ENCODE measurements around the gene REELD1. TPM values are rescaled to one million over a fixed set of nuclear protein-coding genes. Genes with fewer than 3 reads are reported as not detected.

REELD1 gene
- total RNA-seq, 1 experiment from 2014 or later: not detected

DNA sequence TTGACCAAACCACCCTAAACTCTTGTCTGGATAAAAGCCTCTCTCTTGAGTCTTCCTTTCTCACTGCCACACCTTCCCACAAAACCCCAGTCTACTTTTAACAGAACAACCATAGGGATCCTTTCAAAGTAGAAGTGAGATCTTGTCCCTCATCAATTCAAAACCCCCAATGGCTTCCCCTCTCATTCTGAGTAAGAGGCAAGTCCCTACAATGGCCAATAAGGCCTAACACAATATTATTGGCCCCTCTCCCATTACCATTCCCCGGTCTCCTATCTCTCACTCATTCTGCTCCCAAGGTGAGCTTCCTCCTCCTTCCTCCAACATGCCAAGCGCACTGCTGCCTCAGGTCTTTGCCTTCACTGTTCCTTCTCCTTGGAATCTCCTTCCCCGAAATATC is 57.1 kb downstream of the REELD1 start:
- DNase-seq (ENCODE audit: unreplicated experiment): no peak
- BruUV-seq (replicated peaks): no TSS peak
- no peaks in the 10 kb centered on the region for H3K9me3 Mint-ChIP-seq (ENCODE audit: unreplicated experiment)
- intact Hi-C loops (cut with micrococcal nuclease): no loop called here
- H3K27ac Mint-ChIP-seq (ENCODE audit: low read depth, unreplicated experiment): no peak overlapping the region
- POLR2A ChIA-PET: interaction anchor here (0.6 kb wide), 1 partner anchor 50 kb away, joined by 3 read pairs; no protein-coding TSS in a partner anchor
- H3K27me3 Mint-ChIP-seq (ENCODE audit: insufficient read depth, unreplicated experiment): no peaks in the 10 kb centered on the region
- H3K36me3 Mint-ChIP-seq (ENCODE audit: insufficient read depth, unreplicated experiment): no peaks in the 10 kb centered on the region
- CTCF ChIA-PET: no interaction called here
- H3K4me3 Mint-ChIP-seq (ENCODE audit: unreplicated experiment): no peak overlapping the region
- TF ChIP-seq, protein P1, sequence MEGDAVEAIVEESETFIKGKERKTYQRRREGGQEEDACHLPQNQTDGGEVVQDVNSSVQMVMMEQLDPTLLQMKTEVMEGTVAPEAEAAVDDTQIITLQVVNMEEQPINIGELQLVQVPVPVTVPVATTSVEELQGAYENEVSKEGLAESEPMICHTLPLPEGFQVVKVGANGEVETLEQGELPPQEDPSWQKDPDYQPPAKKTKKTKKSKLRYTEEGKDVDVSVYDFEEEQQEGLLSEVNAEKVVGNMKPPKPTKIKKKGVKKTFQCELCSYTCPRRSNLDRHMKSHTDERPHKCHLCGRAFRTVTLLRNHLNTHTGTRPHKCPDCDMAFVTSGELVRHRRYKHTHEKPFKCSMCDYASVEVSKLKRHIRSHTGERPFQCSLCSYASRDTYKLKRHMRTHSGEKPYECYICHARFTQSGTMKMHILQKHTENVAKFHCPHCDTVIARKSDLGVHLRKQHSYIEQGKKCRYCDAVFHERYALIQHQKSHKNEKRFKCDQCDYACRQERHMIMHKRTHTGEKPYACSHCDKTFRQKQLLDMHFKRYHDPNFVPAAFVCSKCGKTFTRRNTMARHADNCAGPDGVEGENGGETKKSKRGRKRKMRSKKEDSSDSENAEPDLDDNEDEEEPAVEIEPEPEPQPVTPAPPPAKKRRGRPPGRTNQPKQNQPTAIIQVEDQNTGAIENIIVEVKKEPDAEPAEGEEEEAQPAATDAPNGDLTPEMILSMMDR (IDR thresholded peaks at IDR 0.05; ENCODE audit: unreplicated experiment): no peak
- no peaks in the 10 kb centered on the region for H3K4me1 Mint-ChIP-seq (ENCODE audit: insufficient read depth, unreplicated experiment)

DNA sequence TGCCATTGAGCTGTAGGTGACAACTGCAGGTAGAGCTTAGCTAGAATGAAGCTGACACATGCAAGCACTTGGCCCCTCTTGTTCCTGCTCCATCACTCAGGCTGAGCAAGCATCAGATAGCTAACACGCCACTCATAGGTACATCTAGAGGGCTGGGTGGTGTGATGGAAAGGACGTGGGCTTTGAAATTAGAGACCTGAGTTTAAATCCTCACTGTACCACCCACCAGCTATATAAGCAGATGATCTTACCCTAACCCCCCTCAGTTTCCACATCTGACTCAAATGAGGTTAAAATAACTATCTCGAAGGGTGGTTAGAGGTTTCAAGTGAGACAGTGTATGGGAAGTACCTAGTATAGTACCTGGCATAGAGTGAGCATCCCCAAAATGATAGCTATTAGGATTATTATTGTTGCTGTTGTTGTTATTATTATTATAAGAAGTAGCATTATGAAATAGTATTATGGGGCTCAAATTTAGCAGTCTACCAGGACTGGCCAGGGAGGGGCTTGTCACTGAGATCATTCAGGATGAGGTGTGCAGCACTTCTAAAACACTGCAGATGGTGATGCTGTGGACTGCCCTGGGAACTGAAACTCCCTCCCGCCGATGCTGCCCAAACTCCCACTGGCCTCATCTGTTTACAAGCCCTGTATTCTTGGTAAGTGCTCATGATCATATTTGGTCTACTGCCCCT is 59.0 kb downstream of the REELD1 start:
- BruUV-seq (replicated peaks): no TSS peak
- Mint-ChIP-seq H3K27me3 (ENCODE audit: insufficient read depth, unreplicated experiment) (no peaks in the 10 kb centered on the region), H3K4me1 (ENCODE audit: insufficient read depth, unreplicated experiment) (no peaks in the 10 kb centered on the region), H3K4me3 (ENCODE audit: unreplicated experiment) (no peak overlapping the region), H3K27ac (ENCODE audit: low read depth, unreplicated experiment) (no peak overlapping the region), H3K9me3 (ENCODE audit: unreplicated experiment) (no peaks in the 10 kb centered on the region), H3K36me3 (ENCODE audit: insufficient read depth, unreplicated experiment) (no peaks in the 10 kb centered on the region)
- ChIA-PET POLR2A (no interaction called here), CTCF (interaction anchor here (0.6 kb wide), 3 partner anchors 55 to 125 kb away, joined by 3 to 4 read pairs (median 4); no protein-coding TSS in a partner anchor)
- DNase-seq (ENCODE audit: unreplicated experiment): no peak
- TF ChIP-seq, protein P1 (IDR thresholded peaks at IDR 0.05; ENCODE audit: unreplicated experiment): no peak
- intact Hi-C loops (cut with micrococcal nuclease): no loop called here

DNA sequence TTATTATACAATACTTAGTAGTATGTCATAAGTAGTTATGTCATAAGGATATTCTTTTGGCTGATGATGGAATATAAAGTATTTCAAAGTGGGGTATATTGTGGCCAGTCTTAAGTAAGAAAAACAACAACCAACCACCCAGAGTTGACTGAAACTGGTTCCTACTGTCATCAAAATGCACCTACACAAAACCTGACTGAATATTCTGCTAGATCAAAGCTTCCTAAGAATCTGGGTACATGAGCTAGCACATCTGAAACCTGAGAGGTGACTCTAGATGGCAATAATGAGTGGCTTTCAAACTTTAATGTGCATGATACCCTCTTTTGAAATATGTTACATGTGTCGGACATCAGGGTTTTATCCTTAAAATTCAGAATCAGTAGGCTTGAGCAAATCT is 60.4 kb downstream of the REELD1 start:
- Mint-ChIP-seq H3K4me3 (ENCODE audit: unreplicated experiment) (no peak overlapping the region), H3K27ac (ENCODE audit: low read depth, unreplicated experiment) (no peak overlapping the region), H3K27me3 (ENCODE audit: insufficient read depth, unreplicated experiment) (no peaks in the 10 kb centered on the region), H3K4me1 (ENCODE audit: insufficient read depth, unreplicated experiment) (no peaks in the 10 kb centered on the region), H3K36me3 (ENCODE audit: insufficient read depth, unreplicated experiment) (peaks cover 5% of the 10 kb centered on the region), H3K9me3 (ENCODE audit: unreplicated experiment) (no peaks in the 10 kb centered on the region)
- ChIA-PET CTCF (interaction anchor here (0.6 to 0.7 kb wide), 2 partner anchors 12 to 17 kb away, joined by 3 to 4 read pairs; no protein-coding TSS in a partner anchor), POLR2A (no interaction called here)
- no peak for DNase-seq (ENCODE audit: unreplicated experiment)
- BruUV-seq (replicated peaks): no TSS peak
- intact Hi-C loops (cut with micrococcal nuclease): no loop called here
- TF ChIP-seq, protein P1 (IDR thresholded peaks at IDR 0.05; ENCODE audit: unreplicated experiment): no peak

DNA sequence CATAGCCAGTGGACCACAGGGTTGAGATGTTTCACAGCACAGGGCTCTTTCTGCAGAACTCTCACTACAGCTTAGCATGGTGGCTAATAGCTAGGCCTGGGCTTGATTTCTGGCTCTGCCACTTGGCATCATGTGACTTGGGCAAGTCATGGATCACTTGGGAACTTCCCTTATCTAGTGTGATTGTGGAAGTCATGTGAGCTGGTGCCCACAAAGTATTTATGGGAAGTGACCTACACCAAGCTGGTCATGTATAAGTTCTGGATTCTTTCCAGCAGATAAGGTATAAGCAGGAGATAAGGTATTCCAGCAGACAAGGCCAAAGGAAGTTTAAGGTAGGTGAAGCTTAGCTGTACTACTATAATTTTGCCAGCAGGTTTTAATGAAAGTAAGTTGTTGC is 61.0 kb downstream of the REELD1 start:
- POLR2A ChIA-PET: no interaction called here
- DNase-seq (ENCODE audit: unreplicated experiment): no peak
- Mint-ChIP-seq H3K27me3 (ENCODE audit: insufficient read depth, unreplicated experiment) (no peaks in the 10 kb centered on the region), H3K36me3 (ENCODE audit: insufficient read depth, unreplicated experiment) (peaks cover 5% of the 10 kb centered on the region), H3K9me3 (ENCODE audit: unreplicated experiment) (no peaks in the 10 kb centered on the region), H3K4me1 (ENCODE audit: insufficient read depth, unreplicated experiment) (no peaks in the 10 kb centered on the region), H3K27ac (ENCODE audit: low read depth, unreplicated experiment) (no peak overlapping the region), H3K4me3 (ENCODE audit: unreplicated experiment) (no peak overlapping the region)
- BruUV-seq (replicated peaks): no TSS peak
- intact Hi-C loops (cut with micrococcal nuclease): no loop called here
- CTCF ChIA-PET: interaction anchor here (0.5 to 0.7 kb wide), 6 partner anchors 13 to 476 kb away, joined by 3 to 5 read pairs (median 4); no protein-coding TSS in a partner anchor
- TF ChIP-seq, protein P1 (IDR thresholded peaks at IDR 0.05; ENCODE audit: unreplicated experiment): no peak
